ENCODE data around the gene HTR3C. TPM values are rescaled to one million over a fixed set of nuclear protein-coding genes. Genes with fewer than 3 reads are reported as not detected.

The HTR3C gene
- total RNA-seq, 1 experiment from 2014 or later, result not detected

- H3K27me3 Mint-ChIP-seq (ENCODE audit: low read depth), result no peaks in the 10 kb centered on the region
- no peak overlapping the region for H4K5ac ChIP-seq (ENCODE audit: insufficient read length, low read depth, low read length)
- H2BK15ac ChIP-seq (ENCODE audit: low read depth, low read length), result no peak overlapping the region
- no peak overlapping the region for H2AK5ac ChIP-seq (ENCODE audit: insufficient read length, low read length)
- no peak overlapping the region for H3K4me3 Mint-ChIP-seq
- H3K14ac ChIP-seq (ENCODE audit: insufficient read depth, low read length), result no peak overlapping the region
- no peaks in the 10 kb centered on the region for H3K23me2 ChIP-seq (ENCODE audit: insufficient read length, low read depth, low read length, poor library complexity, severe bottlenecking)
- no CpG with 5 or more reads among the region's 3 CpGs for WGBS (ENCODE audit: extremely low coverage, insufficient read length, low lambda C conversion rate)
- H3K36me3 Mint-ChIP-seq (ENCODE audit: insufficient read depth in 1 of 3, low read depth in 3 of 3), result no peaks in the 10 kb centered on the region
- H3K4me1 Mint-ChIP-seq, result peaks cover 11 to 14% of the 10 kb centered on the region in 2 experiments
- no peaks in the 10 kb centered on the region for H3K79me1 ChIP-seq (ENCODE audit: insufficient read depth, low read depth, low read length, poor library complexity, severe bottlenecking)
- H3K4me2 ChIP-seq (ENCODE audit: insufficient read depth, insufficient read length, low read length), result no peak overlapping the region
- H3K9me3 ChIP-seq (ENCODE audit: control insufficient read depth, low read depth, low read length), result no peaks in the 10 kb centered on the region
- H2BK5ac ChIP-seq (ENCODE audit: insufficient read length, low read length), result no peak overlapping the region
- H2BK120ac ChIP-seq (ENCODE audit: low read depth, low read length, poor library complexity, severe bottlenecking), result no peak overlapping the region
- H4K8ac ChIP-seq (replicated peaks; ENCODE audit: insufficient read length, low read depth, low read length), result no peak overlapping the region
- H4K20me1 ChIP-seq (ENCODE audit: control insufficient read depth, insufficient read depth, insufficient read length), result no peaks in the 10 kb centered on the region
- no peak overlapping the region for H3K27ac Mint-ChIP-seq
- H4K91ac ChIP-seq (ENCODE audit: insufficient read length, low read depth, low read length), result no peak overlapping the region
- no peaks in the 10 kb centered on the region for H3K27me3 ChIP-seq (ENCODE audit: insufficient read depth, low read length)
- H3K56ac ChIP-seq (ENCODE audit: insufficient read length, low read depth, low read length), result no peak overlapping the region
- H2AFZ ChIP-seq (ENCODE audit: low read length), result no peak overlapping the region
- no peak overlapping the region for H3T11ph ChIP-seq (ENCODE audit: low read length)
- H3K4me1 ChIP-seq (ENCODE audit: insufficient read depth, low read length), result peaks cover 4% of the 10 kb centered on the region; the same call in 1 of the 2 replicates
- H3K23ac ChIP-seq (ENCODE audit: insufficient read length, low read depth, low read length), result no peak overlapping the region
- H3K9ac ChIP-seq (ENCODE audit: extremely low read depth, insufficient read length, low read length), result no peak overlapping the region
- H2BK20ac ChIP-seq (ENCODE audit: low read depth, low read length, poor library complexity, severe bottlenecking), result no peak overlapping the region
- H3K18ac ChIP-seq (ENCODE audit: insufficient read length, low read depth, low read length), result no peak overlapping the region
- no peak overlapping the region for H3K4ac ChIP-seq (ENCODE audit: low read depth, low read length)
- TF ChIP-seq CTCF (conservative IDR thresholded peaks at IDR 0.05), result no peak
- H3K9me3 Mint-ChIP-seq, result no peaks in the 10 kb centered on the region
- no peak for DNase-seq
- H3K79me2 ChIP-seq (ENCODE audit: insufficient read depth, low read length), result no peaks in the 10 kb centered on the region
- H2BK12ac ChIP-seq (ENCODE audit: insufficient read length, low read depth, low read length), result no peak overlapping the region
- no peak overlapping the region for H3K27ac ChIP-seq (ENCODE audit: insufficient read length, low read depth, low read length)
Measured at GRCh38 chr3:184078851-184079250, 26.0 kb downstream of the HTR3C start.
